NCI-H510A (cell line): ENCODE results near the gene PPP1R3A.
"Not testable (repeated sequence)": the region's sequence is repeated elsewhere in the genome, so short reads cannot be mapped to it uniquely, and the experiment has no call there.

Experiments used
- DNase-seq: peaks from one replicate; lab custom pipeline; 2025; lab: John Stamatoyannopoulos, UW

The PPP1R3A gene, protein sequence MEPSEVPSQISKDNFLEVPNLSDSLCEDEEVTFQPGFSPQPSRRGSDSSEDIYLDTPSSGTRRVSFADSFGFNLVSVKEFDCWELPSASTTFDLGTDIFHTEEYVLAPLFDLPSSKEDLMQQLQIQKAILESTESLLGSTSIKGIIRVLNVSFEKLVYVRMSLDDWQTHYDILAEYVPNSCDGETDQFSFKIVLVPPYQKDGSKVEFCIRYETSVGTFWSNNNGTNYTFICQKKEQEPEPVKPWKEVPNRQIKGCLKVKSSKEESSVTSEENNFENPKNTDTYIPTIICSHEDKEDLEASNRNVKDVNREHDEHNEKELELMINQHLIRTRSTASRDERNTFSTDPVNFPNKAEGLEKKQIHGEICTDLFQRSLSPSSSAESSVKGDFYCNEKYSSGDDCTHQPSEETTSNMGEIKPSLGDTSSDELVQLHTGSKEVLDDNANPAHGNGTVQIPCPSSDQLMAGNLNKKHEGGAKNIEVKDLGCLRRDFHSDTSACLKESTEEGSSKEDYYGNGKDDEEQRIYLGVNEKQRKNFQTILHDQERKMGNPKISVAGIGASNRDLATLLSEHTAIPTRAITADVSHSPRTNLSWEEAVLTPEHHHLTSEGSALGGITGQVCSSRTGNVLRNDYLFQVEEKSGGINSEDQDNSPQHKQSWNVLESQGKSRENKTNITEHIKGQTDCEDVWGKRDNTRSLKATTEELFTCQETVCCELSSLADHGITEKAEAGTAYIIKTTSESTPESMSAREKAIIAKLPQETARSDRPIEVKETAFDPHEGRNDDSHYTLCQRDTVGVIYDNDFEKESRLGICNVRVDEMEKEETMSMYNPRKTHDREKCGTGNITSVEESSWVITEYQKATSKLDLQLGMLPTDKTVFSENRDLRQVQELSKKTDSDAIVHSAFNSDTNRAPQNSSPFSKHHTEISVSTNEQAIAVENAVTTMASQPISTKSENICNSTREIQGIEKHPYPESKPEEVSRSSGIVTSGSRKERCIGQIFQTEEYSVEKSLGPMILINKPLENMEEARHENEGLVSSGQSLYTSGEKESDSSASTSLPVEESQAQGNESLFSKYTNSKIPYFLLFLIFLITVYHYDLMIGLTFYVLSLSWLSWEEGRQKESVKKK

DNA sequence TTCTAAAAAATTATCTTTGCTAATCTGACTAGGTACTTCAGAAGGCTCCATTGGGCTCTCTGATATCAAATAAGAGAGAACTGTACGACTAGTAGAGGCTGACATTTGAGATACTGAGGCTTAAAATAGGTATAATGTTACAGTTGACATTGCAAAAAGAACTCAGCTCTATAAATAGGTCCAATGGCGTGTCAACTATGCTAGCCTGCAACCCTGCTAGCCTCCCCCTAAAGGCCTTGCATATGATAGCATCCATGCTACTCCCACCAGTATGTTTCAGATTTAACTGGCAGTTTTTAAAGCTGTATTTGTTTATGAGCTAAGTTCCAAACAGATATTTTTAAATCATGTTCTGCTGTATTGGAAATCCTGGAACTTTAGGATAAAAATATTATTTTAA lies at the start of gene PPP1R3A:
TSS of gene PPP1R3A (minus strand) at position 64 of the 400 bp plus-strand sequence. CDS start at position 51, 13 bp downstream.
- DNase-seq, result peak; percentile 2

DNA sequence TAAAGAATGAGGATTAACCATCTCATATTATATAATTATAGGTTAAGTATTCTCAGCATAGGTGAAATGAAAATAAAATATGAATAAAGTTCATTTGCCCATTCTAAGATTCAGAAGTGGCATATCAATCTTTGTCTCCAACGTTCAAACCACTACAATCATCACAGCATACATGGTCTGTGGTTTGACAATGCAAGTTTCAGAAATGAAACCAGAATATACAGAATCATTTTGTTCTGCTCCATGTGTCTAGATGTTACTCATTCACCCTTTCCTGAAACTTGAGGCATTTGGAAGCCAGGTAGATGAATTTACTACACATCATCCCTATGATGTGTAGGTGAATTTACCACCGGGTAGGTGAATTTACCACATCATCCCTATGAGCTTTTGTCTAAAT lies 44.5 kb upstream of the PPP1R3A start:
- DNase-seq, result no peak

DNA sequence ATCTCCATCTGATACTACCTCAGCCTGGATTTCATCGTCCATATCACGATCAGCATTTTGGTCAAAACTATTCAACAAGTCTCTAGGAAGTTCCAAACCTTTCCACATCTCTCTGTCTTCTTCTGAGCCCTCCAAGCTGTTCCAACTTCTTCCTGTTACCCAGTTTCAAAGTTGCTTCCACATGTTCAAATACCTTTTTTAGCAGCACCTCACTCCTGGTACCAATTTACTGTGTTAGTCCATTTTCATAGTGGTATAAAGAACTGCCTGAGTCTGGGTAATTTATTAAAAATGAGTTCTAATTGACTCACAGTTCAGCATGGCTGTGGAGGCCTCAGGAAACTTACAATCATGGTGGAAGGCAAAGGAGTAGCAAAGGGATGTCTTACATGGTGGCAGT lies 41.1 kb upstream of the PPP1R3A start:
- DNase-seq, result no peak

DNA sequence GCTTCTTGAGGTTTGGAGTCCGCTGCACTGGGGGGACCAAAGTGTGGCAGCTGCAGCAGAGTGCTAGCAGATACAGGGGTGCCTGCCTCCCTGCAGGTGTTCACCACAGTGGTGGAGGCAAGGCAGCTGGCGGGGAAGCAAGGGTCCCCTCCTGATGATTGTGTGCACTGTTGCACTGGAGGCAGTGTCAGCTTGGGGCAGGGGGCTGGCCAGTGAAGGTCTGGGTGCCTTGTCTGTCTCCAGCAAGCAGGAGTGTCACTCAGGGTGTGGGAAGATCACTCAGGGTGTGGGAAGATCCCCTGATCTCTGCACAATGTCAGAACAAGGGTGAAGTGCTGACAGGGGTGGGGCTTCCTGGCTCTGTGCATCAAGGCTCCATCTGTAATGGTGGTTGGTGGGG lies 36.3 kb upstream of the PPP1R3A start:
- no peak for DNase-seq

DNA sequence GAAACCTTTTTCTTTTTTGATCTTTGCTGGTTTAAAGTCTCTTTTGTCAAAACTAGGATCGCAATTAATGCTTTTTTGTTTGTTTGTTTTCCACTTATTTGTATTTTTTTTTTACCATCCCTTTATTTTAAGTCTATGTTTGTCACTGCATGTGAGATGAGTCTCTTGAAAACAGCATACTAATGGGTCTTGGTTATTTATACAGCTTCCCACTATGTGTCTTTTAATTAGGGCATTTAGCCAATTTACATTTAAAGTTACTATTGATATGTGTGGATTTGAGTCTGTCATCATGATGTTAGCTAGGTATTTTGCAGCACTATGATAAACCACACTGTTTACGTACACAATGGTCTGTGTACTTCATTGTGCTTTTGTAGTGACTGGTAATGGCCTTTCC lies 34.7 kb upstream of the PPP1R3A start:
- no peak for DNase-seq

DNA sequence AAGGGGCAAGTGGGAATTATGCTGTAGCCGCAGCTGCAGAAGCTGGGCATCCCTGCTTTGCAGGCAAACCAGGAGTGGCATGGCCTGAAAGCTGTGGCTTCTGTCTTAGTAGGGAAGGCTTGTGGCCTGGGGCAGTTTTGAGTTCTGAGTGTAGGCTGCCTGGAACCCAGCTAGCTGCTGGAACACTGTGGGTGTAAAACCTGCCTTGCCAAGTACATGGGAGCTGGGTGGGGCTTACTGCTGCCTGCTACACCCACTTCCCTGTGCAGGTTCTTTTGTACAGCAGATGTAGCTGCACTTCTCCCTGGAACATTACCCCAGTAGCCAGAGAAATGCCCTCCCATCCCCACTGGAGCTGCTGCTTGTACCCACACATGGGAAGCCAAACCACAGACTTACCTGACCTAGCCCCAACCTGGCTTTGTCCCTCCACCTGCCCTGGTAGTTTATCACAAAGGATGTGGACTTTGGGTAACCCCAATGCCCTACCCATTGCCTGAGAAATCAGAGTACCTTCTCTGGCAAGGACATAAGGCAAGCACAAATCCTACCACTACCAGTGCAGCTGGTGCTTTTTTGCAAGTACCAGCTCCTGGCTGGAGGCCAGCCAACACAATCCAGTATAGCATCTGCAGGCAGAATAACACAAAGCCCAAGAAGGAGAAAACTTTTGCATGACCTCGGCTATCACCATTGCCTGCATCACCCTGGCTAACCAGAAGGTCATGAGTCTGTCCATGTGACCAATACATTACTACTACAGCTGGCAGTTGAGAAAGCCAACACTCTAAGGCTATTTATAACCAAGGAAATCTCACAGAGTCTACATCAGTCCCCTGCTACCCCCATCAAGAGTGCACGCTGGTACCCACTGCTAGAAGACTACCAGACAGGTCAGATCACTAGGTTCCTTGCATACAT lies 26.5 kb upstream of the PPP1R3A start:
- DNase-seq, result no peak

DNA sequence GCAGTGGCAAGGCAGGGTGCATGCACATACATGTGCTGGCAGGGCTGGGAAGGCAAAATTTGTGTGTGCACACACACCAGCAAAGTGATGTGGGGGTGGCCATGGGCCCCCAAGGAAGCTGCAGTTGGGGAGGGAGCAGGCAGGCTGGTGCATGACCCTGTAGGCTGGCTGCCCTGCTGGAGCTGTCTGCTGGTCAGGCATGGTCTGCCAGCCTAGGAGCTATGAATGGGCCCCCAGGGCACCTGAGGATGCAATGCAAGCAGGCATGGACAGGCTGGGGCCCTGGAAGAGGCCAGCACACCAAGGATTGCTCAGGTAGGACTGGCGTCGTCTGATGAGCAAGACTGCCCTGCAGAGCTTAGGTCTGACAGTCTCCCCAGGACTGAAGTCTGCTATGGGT lies 18.2 kb upstream of the PPP1R3A start:
- no peak for DNase-seq

DNA sequence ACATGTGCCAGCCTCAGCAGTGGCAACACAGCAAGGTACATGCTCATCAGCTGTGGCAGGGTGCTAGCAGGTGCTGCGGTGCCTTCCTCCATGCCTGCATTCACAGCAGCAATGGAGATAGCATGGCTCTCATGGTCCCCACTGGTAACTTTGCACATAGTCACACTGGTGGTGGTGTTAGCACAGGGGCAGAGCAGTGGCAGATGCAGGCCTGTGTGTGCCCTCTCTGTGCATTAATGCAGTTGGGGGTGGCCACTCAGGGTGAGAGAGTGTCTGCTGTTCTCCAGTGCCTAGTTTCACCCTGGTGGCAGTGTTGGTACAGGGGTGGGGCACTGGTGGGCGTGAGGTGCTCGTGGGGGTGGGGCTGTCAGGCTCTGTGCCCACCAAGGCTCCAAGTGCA lies 17.7 kb upstream of the PPP1R3A start:
- DNase-seq, result no peak

DNA sequence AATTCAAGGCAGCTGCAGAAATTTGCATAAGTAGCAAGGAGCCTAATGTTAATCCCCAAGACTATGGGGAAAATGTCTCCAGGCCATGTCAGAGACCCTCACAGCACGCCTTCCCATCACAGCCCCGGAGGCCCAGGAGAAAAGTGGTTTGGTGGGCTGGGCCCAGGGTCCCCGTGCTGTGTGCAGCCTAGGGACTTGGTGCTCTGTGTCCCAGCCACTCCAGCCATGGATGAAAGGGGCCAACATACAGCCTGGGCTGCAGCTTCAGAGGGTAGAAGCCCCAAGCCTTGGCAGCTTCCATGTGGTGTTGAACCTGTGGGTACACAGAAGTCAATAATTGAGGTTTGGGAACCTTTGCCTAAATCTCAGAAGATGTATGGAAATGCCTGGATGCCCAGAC lies 10.6 kb upstream of the PPP1R3A start:
- DNase-seq, result not testable (repeated sequence)

DNA sequence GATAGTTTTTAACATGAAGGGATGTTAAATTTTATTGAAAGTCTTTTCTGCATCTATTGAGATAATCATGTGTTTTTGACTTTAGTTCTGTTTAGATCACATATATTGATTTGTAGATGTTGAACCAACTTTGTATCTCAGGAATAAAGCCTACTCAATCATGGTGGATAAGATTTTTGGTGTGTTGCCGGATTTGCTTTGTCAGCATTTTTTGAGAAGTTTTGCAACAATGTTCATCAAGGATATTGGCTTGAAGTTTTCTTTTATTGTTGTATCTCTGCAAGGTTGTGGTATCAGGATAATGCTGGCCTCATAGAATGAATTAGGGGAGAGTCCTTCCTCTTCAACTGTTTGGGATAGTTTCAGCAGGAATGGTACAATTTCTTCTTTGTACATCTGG lies 9.3 kb upstream of the PPP1R3A start:
- DNase-seq, result no peak

DNA sequence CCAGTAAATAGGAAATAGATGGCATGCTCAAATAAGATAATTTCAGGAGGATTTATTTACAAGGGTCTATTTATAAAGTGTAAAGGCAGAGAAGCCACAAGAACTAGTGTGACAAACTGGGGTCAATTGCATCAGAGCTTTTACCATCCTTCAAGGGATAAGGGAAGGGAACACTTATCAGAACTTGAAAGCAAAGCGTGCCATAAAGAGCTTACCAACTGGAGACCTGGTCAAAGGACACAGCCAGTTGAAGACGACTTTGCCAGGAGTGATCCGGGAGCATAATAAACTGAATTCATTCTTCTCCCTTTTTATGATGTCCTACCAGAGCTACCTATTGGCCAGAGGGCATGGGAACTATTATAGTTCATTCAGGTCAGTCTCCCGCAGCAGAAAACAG lies 3.2 kb upstream of the PPP1R3A start:
- DNase-seq, result no peak

DNA sequence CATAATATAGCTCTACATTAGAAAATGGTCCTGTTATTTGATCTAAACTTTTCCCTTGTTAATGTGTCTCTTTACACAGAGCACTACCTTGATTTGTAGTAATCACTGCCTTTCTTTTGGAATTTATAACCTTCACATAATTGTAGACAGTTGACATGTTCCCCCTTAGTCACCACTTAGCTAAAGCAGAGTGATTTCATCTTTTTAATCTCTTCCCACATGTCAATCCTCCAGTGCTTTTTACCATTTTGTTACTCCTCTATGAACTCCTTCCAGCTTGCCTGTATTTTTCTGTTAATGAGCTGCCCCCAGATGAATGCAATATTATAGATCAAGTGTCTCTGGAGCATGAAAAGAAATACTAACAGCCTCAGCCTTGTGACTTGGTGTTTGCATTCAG lies 2.6 kb upstream of the PPP1R3A start:
- no peak for DNase-seq

DNA sequence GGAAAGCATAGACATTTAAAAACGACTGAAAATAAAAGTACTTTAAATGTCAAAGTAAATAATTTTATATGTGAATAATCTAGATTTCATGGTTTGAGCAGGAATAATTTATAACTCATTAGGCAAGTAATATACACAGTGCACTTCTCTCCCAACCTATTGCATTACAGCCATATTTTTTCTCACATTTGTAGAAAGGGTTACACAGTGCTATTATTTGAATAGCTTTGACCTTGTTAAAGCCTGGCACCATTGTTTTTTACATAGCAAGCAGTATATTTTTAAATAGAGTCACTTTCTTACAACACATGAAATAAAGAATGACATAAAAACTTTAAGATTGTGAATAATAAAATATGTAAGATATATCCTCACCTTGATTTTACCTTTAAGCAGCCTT lies 969 bp downstream of the PPP1R3A start:
- DNase-seq, result no peak

DNA sequence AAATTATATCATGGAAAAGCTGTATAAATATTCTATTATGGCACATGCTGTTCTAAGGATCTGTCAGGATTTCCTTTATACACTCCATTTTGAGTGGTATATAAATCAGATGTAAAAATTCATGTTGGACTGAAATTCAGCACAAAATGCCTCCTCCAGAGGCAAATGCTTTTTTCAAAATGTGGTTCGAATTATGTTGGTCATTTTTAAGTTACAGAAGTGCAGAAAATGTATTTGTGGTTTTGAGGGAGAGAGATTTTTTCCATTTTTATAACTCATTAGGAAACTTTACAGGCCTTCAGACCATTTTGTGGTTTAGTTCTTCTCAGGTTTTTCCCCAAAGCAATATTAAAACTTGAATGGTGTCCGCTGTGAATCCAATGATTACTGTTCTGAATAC lies 2.9 kb downstream of the PPP1R3A start:
- no peak for DNase-seq

DNA sequence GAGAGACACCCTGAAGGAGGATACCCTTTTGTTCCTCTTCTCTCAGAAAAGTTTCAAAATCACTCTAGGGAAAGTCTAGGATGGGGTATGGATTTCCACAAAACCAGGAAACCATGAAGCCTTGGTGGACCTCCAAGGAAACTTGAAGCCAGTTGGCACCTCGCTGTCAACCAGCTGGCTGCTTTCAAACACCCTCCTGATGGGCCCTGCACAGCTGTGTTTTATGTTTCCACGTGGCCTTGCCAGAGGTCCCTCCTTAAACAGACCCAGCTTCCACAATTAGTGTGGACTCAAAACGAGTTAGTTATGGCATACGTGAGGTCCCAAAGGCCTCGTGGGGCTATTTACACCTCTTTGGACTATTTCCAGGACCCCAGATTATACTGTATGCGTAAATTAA lies 5.9 kb downstream of the PPP1R3A start:
- no peak for DNase-seq

DNA sequence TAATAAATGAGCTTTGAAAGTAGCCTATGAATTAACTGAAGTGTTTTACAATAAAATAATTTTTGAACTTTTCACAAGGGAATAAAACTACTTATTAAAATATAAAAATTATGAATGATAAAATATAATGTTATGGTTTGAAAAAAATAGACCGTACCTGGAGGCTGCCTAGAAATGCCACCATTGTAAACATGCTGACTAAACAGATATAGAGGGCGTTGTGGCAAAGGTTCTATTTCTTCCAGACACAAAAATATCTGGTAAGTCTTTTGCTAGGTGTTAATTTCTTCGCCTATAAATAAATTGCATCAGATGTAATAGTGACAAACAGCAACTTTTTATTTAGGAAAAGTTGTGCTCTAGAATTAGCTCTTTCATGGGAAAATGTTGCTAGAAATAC lies 11.2 kb downstream of the PPP1R3A start:
- no peak for DNase-seq

DNA sequence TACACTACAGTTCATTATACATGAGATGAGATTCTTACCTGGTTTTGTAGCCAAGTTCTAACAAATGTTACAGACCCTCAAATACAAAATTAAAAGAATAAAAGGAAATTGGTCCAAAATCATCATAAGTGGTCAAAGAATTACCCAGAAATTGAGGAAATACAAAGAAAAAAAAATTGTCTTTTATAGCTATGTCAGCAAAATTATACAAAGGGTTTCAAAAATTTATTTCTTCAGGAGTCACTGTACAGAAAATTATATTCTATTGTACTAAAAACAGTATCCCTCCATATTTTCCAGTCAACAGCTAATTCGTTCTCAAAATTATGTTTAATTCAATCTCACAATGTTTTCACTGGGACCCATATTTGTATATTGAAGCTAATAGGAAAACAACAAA lies 14.3 kb downstream of the PPP1R3A start:
- no peak for DNase-seq

DNA sequence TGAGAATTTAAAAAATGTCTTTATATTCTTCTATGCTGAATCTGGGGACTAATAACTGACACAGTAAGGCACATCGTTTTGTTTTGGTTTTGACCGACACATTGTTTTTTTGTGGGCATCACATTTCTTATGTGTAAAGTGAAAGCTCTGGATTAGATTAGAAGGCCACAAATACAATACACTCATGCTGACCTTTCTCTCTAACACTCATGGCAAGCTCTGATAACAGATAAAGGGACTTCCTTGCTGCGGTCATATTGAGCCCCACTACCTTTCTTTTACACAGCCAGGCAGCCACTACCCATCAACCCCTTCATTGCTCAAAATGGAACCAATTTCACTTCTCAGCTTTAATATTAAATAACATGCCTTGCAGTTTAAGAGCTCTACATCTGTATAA lies 26.0 kb downstream of the PPP1R3A start:
- no peak for DNase-seq

DNA sequence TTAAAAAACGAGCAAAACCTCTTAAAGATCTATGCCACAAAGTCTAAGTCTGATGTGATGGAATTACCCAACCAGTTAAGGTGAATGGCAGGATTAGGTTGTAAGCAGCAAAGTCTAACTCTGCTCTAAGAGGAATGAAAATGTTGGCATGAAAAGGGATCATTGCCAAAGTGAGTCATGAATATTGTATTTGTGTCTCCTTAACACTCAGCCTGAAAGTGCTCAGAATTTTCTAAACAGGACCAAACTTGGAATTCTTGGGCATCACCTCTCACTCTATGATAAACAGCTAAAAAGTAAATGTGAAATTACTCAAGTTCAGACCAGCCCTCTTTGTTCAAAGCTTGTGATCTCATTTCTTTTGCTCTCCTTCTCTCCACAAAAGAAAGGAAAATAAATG lies 27.0 kb downstream of the PPP1R3A start:
- DNase-seq, result no peak

DNA sequence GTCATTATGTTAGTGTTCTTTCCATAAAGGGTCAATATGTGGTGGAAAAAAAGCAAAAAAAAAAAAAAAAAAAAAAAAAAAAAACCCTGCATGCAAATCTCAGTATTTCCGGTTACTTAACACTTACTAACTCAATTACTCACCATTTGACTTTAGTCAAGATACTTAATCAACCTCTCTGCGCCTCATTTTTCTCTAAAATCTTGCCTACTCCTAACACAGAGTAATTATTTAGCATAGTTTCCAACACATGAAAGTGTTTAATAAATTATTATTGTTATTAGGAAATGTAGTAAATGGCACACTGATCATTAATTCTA lies 27.8 kb downstream of the PPP1R3A start:
- no peak for DNase-seq

DNA sequence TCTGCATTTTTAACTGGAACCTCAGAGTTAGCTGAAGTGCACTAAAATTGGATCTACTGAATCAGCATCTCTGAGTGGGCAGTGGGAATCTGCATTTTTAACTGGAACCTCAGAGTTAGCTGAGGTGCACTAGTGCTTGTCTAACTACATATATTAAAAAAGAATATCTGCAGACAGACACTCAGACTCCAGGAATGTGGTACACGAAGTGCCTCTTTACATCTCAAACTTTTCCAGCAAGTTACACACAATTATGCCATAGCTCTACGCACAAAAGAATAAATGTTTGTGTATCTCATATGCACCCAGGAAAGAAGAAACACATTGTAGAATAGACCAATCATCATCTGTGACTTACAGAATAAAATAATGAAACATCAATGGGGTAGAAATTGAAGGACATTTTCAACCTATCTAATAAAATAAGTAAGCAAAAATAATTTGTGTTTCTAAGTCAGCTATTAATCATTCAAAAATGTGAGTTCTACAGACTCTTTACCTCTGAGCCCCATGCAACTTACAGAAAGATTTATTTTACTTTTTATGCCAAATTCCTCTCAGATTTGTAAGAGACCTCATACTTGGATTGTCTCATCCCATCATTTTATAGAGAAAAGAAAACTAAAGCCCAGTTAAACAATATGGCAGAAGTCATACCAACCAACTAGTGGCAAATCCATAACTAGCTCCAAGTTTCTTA lies 28.3 kb downstream of the PPP1R3A start:
- no peak for DNase-seq
